Activated naive CD4-positive, alpha-beta T cell (primary cell): Measurements from ENCODE around the gene PLSCR2.
"Not testable (repeated sequence)": the region's sequence is repeated elsewhere in the genome, so short reads cannot be mapped to it uniquely, and the experiment has no call there.

Experiments used
- DNase-seq, 4 experiments: peaks; one replicate each; lab custom pipeline; 2025; lab: John Stamatoyannopoulos, UW

PLSCR2 gene, protein sequence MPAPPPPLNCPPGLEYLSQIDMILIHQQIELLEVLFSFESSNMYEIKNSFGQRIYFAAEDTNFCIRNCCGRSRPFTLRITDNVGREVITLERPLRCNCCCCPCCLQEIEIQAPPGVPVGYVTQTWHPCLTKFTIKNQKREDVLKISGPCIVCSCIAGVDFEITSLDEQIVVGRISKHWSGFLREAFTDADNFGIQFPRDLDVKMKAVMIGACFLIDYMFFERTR

DNA sequence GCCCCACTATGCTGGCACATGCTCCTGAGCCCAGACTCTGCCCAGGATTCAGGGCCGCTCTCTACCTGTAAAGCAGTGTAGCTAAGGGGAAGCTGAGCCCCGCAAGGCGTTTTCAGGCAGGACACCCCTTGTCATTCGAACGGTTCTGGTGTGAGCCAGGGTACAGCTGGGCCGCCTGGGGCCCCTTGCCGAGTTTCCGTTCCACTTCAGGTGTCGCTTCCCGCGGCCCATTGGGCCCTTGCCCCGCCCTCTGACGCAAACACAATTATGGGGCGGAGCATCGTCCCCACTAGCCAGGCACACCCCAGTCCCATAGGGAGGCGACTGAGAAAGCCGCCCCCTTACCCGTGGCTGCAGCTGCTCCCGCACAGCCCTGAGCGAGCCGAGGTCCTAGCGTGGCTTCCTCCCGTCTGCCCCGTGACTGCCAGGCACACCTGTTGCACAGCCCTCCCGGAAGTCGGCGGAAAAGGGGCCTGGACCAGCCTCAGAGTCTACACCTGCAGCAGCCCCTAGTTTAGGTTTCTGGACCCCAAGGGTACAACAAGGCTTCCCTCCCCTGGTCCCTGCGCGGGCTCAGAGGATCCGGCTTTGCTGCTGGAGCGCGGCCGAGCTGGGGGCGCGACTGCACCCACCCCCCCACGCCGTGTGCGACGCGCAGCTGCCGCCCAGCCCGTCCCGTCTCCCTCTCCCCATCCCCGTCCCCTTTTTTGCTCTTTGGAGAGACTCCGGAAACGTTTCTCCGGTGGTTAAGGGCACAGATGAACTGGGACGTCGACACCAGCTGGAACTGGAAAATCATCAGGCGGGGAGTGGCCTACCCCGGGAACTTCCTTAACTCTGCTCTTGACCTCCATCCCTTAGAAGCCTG lies at the start of gene PLSCR2:
Gene PLSCR2, minus strand, starts transcription at position 412 of the 868 bp plus-strand sequence. CDS start 9,657 bp downstream, outside the sequence.
- peak; percentile 11 to 75 (median 32) for DNase-seq

DNA sequence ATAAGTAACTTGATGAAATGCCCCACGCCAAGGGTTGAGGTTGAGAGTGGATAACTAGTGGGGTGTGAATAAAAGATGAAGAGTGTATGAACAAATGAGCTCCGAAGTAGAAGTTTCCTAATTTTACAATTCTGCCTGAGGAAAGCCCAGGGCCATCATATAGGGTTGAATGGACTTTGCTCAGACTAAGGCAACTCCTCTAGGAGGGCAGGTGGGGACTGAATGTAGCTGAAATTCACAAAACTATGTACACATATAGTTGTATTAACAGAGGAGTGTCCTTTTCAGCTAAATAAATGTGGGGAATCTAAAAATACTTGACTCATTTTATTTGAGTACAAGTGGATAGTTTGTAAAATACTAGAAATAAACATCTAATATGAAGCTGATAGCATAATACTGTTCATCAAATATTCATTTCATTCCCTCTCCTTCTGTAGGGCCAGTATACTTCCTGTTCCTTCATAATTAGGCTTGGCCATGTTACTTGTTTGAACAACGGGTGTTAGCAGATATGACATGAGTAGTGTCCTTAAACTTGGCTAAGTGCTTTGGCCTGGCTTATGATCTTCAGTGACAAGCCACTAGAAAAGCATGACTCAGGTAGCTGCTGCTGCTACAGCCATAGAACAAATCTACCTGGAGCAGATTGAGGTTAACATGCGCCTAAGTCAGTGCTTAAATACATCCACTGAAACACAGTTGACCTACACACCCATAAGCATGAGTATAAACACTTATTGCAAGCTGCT lies 48.5 kb upstream of the PLSCR2 start:
- DNase-seq = no peak

DNA sequence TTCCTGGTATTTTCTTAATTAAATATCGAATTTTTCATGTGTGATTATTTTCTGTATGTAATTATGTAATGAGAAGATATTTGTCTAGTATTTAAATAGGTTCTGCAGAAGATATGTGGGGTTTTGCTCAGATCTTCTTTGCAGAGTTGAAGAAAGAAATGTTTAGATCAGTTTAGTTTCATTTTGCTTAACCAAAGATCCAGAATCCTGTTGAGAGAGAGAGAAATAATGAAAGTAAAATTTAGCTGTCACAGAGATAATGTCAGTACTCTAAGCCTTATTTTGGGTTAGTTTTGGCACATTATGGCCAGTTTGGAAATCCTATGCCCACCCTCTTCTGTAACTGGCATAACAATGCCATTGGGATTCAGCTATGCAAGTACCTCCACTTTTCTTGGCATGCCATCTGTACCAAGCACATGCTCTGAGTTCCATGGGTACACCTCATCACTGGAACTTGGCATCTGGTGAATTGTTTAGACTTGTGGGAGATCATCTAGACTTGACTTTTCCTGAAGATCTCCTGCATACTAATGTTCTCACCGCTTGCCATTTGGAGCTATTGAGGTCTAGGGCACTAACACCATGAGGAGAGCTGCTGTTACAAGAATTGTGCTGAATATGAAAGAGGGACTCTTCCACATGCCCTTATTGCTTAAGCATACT lies 44.2 kb upstream of the PLSCR2 start:
- DNase-seq = no peak

DNA sequence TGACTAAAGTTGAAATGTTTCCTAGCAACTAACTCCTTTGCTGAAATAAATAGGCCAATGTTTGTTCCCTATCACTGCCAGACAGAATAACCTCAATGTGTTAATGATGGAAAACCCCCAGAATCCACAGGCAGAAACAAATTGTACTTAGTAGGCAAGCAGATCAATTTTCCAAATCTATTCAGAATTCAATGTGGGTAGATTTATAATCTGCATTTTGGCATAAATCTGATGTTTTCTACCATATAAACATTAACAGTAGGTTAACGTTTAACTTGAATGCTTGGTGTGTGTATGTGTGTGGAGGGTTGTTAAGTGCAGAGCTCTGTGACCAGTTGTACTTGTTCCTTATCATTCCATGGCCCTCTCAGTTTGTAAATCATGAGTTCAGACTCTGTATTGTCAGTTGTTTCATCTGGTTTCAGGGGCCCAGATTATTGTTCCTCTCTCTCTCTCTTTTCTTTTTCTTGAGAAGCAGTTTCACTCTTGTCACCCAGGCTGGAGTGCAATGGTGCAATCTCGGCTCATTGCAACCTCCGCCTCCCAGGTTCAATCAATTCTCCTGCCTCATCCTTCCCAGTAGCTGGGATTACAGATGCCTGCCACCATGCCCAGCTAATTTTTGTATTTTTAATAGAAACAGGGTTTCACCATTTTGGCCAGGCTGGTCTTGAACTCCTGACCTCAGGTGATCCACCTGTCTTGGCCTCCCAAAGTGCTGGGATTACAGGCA lies 42.2 kb upstream of the PLSCR2 start:
- no peak for DNase-seq

DNA sequence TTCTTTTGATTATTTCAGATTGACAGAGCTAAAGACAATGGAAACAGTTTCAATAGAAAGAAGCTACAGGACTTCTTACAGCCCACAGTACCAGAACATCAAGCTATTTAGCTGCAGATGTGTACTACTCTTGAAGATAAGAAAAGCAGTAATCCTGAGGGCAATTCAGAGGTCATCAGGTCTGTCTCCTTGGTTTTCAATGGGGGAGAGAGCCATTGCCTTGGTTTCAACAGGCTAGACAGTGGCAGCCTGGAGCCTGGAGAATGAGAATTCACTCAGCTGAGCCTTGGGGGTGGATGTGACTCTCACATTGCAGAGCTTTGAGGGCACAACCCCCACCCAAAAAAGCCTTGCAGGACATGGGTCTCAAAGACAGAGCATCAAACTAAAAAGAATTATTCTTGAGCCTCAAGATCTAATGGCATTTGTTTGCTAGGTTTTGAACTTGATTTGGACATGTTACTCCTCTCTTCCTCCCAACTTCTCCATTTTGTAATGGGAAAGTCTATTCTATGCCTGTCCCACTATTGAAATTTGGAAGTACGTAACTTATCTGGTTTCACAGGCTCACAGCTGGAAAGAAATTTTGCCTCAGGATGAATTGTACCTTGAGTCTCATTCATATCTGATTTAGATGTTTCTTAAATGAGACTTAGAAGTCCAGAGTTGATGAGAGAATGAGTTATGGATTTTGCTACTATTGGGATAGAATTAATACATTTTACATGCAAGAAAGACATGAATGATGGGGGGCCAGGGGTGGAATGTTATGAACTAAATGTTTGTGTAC lies 38.2 kb upstream of the PLSCR2 start:
- no peak for DNase-seq

DNA sequence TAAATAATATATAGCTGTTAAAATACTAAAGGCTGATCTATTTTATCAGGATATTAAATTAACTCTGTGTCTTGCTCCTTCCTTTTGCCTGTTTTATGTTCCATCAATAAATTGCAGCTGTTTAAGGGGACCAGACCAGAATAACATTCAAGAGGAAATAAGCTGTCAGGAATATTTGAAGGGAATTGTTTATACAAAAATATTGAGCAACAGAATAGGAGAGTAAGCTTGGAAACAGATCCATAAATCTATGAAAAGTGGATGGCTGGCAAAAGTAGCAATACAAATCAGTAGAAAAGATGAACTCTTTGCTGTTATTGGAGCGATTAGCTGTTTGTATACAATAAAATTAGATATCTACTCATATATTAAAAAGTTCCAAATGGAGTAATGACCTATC lies 36.2 kb upstream of the PLSCR2 start:
- no peak for DNase-seq

DNA sequence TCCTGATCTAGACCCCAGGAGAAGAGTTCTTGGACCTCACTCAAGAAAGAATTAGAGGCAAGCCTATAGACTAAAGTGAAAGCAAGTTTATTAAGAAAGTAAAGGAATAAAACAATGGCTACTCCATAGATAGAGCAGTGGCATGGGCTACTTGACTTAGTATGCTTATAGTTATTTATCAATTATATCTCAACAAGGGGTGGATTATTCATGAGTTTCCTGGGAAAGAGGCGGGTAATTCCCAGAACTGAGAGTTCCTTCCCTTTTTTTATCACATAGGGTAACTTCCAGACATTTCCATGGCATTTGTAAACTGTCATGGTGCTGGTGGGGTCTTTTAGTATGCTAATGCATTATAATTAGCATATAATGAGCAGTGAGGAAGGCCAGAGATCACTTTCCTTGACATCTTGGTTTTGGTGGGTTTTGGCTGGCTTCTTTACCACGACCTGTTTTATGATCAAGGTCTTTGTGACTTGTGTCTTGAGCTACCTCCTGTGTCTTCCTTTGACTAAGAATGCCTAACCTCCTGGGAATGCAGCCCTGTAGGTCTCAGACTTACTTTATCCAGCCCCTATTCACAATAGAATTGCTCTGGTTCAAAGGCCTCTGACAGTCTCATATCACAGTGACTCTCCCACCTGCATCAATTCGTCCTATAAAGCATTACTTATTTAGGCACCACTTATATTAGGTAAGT lies 35.3 kb upstream of the PLSCR2 start:
- DNase-seq = no peak

DNA sequence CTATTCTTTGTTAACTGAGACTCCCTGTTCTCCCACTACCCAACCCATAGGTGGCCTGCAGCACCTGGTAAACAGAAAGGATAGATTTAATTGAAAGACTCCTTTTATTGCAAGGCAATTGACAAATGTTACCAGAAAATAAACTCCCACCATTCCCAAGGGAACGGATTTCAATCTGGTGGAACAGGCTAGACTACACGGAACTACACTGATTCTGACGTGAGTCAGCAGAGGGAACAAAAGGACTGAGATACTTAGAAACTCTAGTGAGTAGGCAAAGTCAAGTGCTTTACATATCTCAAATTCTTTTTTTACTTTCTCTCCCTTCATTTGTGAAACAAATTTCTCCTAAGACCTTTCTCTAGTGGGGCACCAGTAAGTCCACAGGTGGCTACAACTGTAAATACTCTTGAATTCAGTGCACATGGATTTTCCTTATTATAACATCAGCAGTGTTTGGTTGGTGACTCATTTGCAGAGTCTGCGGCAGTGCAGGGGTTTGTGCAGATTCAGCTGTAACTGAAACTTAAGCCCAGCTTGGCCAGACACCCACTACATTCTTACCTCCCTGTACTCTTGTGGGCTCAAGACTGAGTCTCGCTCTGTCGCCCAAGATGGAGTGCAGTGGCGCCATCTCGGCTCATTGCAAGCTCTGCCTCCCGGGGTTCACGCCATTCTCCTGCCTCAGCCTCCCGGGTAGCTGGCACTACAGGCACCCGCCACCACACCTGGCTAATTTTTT lies 34.3 kb upstream of the PLSCR2 start:
- no peak for DNase-seq

DNA sequence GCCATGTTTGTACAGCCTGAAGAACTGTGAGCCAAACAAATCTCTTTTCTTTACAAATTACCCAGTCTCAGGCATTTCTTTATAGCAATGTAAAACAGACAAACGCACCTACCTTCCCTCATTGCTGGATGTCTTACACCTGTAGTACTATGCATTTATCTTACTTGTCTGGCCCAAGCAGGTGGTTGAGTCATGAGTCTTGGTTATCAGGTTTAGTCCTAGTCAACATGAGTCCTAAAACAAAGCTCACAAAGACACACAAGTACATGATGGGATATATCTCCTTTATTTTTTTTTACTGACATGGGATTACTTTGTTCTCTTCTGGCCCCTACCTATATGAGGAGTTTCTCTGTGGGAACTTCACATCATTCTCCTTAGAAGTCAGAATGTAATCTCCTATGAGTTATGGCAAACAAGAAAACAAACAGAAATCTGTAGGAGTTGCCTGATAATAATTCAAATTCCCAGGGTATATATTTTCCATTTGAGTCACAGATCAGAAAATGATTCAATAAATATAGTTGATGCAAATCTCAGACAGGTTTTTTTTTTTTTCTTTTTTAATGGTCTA lies 33.6 kb upstream of the PLSCR2 start:
- DNase-seq = no peak

DNA sequence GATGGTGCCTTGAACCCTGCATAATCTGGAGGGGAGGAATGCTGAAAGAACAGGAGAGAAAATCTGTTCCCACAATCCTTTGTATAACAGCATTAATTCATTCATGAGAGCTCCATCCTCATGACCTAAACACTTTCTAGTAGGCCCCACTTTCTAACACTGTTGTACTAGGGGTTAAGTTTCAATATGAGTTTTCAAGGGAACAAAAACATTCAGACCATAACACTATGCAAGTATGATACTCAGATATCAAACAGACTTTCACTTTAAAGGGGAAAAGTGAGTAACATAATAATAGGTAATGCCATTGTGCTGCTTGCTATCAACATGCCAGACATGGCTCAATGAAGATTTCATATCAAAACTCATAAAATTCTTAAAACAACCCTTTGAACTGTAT lies 32.4 kb upstream of the PLSCR2 start:
- no peak for DNase-seq

DNA sequence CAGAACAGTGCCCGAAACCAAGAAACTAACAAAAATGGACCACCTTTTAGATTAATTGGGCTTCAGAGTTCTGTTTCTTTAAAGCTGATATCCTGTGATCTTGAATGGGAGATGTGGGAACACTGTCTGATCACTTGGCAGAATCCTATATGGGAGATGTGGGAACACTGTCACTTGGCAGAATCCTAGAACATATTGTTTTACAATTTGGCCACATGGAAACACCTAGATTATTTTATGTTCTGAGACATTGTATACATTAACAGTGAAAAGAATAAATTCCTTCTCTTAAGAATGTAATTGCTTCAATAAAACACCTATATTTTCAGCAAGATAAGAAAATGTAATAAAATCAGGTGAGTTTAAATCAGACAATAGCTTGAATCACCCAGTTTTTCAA lies 30.3 kb upstream of the PLSCR2 start:
- no peak for DNase-seq

DNA sequence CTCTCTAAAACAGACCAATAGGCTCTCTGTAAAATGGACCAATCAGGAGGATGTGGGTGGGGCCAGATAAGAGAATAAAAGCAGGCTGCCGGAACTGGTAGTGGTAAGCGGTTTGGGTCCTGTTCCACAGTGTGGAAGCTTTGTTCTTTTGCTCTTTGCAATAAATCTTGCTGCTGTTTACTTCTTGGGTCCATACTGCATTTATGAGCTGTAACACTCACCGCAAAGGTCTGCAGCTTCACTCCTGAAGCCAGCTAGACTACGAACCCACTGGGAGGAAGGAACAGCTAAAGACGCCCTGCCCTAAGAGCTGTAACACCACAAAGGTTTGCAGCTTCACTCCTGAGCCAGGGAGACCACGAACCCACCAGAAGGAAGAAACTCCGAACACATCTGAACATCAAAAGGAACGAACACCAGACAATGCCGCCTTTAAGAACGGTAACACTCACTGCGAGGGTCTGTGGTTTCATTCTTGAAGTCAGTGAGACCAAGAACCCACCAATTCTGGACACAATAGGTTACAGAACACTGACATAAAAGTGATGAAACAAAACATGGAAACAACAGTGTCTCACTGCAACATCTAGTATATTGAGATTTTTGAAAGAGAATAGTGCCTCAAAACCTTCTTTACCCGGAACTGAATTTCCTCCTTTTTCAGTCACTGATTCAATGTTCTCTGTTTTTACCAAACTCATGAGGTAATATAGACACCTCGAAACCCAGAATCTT lies 28.8 kb upstream of the PLSCR2 start:
- DNase-seq = peak in 1 of 4 experiments; percentile 10

DNA sequence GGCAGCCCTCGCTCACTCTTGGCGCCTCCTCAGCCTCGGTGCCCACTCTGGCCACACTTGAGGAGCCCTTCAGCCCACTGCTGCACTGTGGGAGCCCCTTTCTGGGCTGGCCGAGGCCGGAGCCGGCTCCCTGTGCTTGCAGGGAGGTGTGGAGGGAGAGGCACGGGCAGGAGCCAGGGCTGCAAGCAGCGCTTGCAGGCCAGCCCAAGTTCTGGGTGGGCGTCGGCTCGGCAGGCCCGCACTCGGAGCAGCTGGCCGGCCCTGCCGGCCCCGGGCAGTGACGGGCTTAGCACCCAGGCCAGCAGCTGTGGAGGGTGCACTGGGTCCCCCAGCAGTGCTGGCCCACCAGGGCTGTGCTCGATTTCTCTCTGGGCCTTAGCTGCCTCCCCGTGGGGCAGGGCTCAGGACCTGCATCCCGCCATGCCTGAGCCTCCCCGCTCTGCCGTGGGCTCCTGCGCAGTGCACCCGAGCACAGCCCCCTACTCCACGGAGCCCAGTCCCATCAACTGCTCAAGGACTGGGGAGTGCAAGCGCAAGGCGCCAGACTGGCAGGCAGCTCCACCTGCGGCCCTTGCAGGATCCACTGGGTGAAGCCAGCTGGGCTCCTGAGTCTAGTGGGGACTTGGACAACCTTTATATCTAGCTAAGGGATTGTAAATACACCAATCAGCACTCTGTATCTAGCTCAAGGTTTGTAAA lies 27.9 kb upstream of the PLSCR2 start:
- not testable (repeated sequence) for DNase-seq

DNA sequence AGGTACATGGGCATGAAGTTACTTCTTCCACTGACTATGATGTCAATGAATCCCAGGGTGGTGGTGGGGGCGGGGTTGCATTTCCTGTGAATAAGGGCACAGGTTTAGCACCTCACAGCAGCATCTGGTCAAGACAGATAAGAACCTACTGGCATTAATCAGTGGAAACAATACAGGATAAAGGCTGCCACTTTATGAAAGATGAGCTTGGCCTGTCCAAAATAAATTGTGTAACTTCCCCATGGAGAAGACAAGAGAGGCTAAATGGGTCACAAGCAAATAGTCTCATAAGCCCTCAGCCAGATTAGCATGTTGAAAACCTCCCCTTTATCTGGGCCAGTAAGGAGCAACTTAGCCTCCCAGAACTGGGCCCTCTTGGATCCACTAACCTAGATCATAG lies 27.4 kb upstream of the PLSCR2 start:
- DNase-seq = no peak

DNA sequence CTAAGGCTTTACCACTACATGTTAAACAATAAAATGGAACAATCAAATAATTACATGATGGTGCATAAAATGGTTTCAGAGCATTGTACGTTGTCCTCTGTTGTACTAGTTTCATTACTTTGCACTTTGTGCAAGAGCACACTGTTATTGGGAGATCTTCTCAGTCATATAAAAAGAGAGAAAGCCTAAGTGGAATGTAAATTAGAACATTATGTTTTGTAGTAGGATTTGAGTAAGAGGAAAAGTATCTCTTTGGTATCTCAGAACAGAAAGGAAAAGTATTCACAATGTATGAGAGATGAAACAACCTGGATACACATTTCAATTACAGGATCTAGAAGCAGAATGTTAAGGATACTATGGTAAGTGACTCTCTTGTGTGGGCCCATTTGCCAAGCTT lies 26.9 kb upstream of the PLSCR2 start:
- no peak for DNase-seq

DNA sequence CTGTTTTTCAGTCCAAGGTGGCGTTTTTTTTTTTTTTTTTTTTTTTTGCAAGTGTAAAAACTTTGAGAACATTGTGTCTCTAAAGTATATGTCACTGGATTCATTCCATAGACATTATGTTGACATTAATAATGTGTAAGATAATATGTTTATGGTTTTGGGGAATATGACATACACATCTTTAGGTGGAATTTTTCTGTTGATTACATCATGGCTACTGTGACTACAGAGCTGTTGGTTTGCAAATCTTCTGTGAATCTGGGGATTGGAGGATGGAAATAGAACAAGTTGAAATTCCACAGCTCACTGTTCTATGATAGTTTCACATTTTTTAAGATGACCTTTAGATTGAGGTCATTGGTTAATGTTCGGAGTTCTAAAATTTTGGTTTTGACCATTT lies 24.4 kb upstream of the PLSCR2 start:
- DNase-seq = no peak

DNA sequence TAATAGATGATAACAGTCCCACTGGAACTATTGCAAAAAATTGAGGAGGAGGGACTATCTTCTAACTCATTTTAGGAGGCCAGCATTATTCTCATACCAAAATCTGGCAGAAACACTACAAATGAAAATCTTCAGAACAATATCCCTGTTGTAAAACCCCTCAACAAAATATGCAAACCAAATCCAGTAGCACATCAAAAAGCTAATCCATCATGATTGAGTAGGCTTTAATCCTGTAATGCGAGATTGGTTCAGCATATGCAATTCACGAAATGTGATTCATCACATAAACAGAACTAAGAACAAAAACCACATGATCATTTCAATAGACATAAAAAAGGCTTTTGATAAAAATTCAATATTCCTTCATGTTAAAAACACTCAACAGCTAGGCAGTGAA lies 23.9 kb upstream of the PLSCR2 start:
- no peak for DNase-seq

DNA sequence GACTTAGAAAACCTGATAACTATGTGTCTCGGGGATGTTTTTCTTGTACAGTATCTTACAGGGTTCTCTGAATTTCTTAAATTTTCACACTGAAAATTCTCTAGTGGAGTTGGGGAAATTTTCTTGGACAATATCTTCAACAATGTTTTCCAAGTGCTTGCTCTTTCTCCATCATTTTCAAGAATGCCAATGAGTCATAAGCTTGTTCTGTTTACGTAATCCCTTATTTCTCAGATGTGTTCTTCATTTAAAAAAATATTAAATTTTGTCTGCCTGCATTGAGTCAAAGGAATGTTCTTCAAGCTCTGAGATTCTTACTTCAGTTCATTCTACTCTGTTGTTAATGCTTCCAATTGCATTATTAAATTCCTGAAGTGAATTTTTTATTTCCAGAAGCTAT lies 21.9 kb upstream of the PLSCR2 start:
- DNase-seq = no peak
